ENCODE results near the gene TMEM238L. TPM values are rescaled to one million over a fixed set of nuclear protein-coding genes. Genes with fewer than 3 reads are reported as not detected.

The TMEM238L gene
- total and polyA plus RNA-seq, 9 of the 15 experiments (the other 6 are each of a cell fraction or from before 2014, with no cell fraction given), result not detected

GRCh38 chr17:10755592-10756127, 48.2 kb downstream of the TMEM238L start:
- no TSS peak for BruUV-seq (replicated peaks)
- no peak overlapping the region for H3K27ac ChIP-seq (ENCODE audit: extremely low read depth, low read depth, low read length)
- ATAC-seq (no peak), DNase-seq (ENCODE audit: extremely low read depth in 1 of 4, low spot score in 3 of 4) (no peak), FAIRE-seq (no peak)
- in situ Hi-C loops (cut with MboI), result no loop called here
- ChIA-PET POLR2A (no interaction called here), CTCF (ENCODE audit: low intra/inter-chr PET ratio) (no interaction called here)
- no peak overlapping the region for H3K4me3 ChIP-seq
- H3K79me2 ChIP-seq (ENCODE audit: control insufficient read depth, insufficient read depth, low read length), result no peaks in the 10 kb centered on the region
- H3K36me3 ChIP-seq (ENCODE audit: control insufficient read depth, insufficient read depth, low read length), result no peaks in the 10 kb centered on the region
- no peaks in the 10 kb centered on the region for H3K9me3 ChIP-seq (replicated peaks; ENCODE audit: control insufficient read depth, insufficient read depth, low read depth, low read length)
- peaks cover 6% of the 10 kb centered on the region; the same call in 1 of the 2 replicates for H4K20me1 ChIP-seq (replicated peaks; ENCODE audit: control insufficient read depth, insufficient read depth, low read length)
- TF ChIP-seq ZNF512 (tag; IDR thresholded peaks at IDR 0.05) (peak; percentile 64; the same call in 1 of the 2 replicates), IRF9 (tag; IDR thresholded peaks at IDR 0.05) (no peak), ZBTB8A (IDR thresholded peaks at IDR 0.05; ENCODE audit: partially characterized antibody) (no peak)
- H3K27me3 ChIP-seq (ENCODE audit: control insufficient read depth in 2 of 2, insufficient read depth in 2 of 2, low read length in 2 of 2), result peaks cover 3 to 18% of the 10 kb centered on the region in 2 experiments; a peak in 3 of 5 replicates
- H3K4me1 ChIP-seq (replicated peaks in 1 of 2; ENCODE audit: control insufficient read depth in 2 of 2, insufficient read depth in 2 of 2, low read length in 2 of 2), result no peaks in the 10 kb centered on the region
- WGBS (ENCODE audit: insufficient coverage, low coverage, missing lambda C conversion rate), result 0% methylated on average over 2 of the region's 3 CpGs
- H3K4me2 ChIP-seq (ENCODE audit: insufficient read depth, low read length), result no peak overlapping the region
- intact Hi-C loops (cut with micrococcal nuclease), result no loop called here
- H2AFZ ChIP-seq (ENCODE audit: low read depth, low read length), result no peak overlapping the region
- no peaks in the 10 kb centered on the region for H3K9me1 ChIP-seq (ENCODE audit: control insufficient read depth, insufficient read depth, low read length)
- H3K9ac ChIP-seq (ENCODE audit: insufficient read depth in 1 of 2, low read depth in 2 of 2, low read length in 2 of 2), result no peak overlapping the region

Measured in K562 (cell line).